Fibroblast of skin of right biceps (primary cell): Measurements from ENCODE around the gene CERK.
A peak's percentile ranks its signal among the peaks of the same experiment; 100 is the strongest.

ENCODE experiments used
- DNase-seq: peaks from one replicate; pipeline ENCODE4 v3.0.0-alpha.2; 2013

CERK gene

GRCh38 chr22:46730568-46731245 lies 7.3 kb downstream of the CERK start:
- no peak for DNase-seq

GRCh38 chr22:46728470-46728869 lies 9.6 kb downstream of the CERK start:
- DNase-seq = no peak

GRCh38 chr22:46727813-46728364 lies 10.2 kb downstream of the CERK start:
- no peak for DNase-seq

- no peak for DNase-seq
Measured at GRCh38 chr22:46726986-46727317, 11.1 kb downstream of the CERK start.

- peak; percentile 22 for DNase-seq
Measured at GRCh38 chr22:46726066-46726985, 11.7 kb downstream of the CERK start.

- no peak for DNase-seq
Measured at GRCh38 chr22:46725096-46725495, 13.0 kb downstream of the CERK start.

- DNase-seq = no peak
Measured at GRCh38 chr22:46723882-46724281, 14.2 kb downstream of the CERK start.

- no peak for DNase-seq
Measured at GRCh38 chr22:46721501-46722085, 16.5 kb downstream of the CERK start.

GRCh38 chr22:46719921-46720320 lies 18.1 kb downstream of the CERK start:
- DNase-seq = no peak

GRCh38 chr22:46714550-46714949 lies 23.5 kb downstream of the CERK start:
- DNase-seq = no peak

GRCh38 chr22:46712288-46712687 lies 25.8 kb downstream of the CERK start:
- DNase-seq = no peak

- no peak for DNase-seq
Measured at GRCh38 chr22:46710806-46711205, 27.2 kb downstream of the CERK start.

- no peak for DNase-seq
Measured at GRCh38 chr22:46708766-46709330, 29.2 kb downstream of the CERK start.

GRCh38 chr22:46707827-46708570 lies 30.1 kb downstream of the CERK start:
- no peak for DNase-seq

GRCh38 chr22:46707305-46707704 lies 30.7 kb downstream of the CERK start:
- DNase-seq = no peak

- DNase-seq = no peak
Measured at GRCh38 chr22:46706060-46706459, 32.0 kb downstream of the CERK start.

GRCh38 chr22:46703996-46704370 lies 34.1 kb downstream of the CERK start:
- DNase-seq = no peak

- DNase-seq = no peak
Measured at GRCh38 chr22:46703171-46703995, 34.7 kb downstream of the CERK start.

- no peak for DNase-seq
Measured at GRCh38 chr22:46701262-46701661, 36.8 kb downstream of the CERK start.

GRCh38 chr22:46699091-46699490 lies 39.0 kb downstream of the CERK start:
- no peak for DNase-seq

- no peak for DNase-seq
Measured at GRCh38 chr22:46697811-46698515, 40.1 kb downstream of the CERK start.
